Nephron (organoid): ENCODE results near the gene DRICH1.
"Not testable (repeated sequence)": the region's sequence is repeated elsewhere in the genome, so short reads cannot be mapped to it uniquely, and the experiment has no call there.

Source experiments
- H3K27ac Mint-ChIP-seq, 3 experiments: 2 replicates each; pipeline ENCODE4 v1.8.0; 2020; ENCODE audit warnings: mixed read lengths in 3 of 3, mild to moderate bottlenecking in 2 of 3, moderate library complexity in 1 of 3
- H3K27me3 Mint-ChIP-seq: 2 replicates; pipeline ENCODE4 v1.8.0; 2021; ENCODE audit warnings: low read depth, mild to moderate bottlenecking, moderate library complexity, mixed read lengths
- H3K36me3 Mint-ChIP-seq: 2 replicates; pipeline ENCODE4 v1.8.0; 2020; ENCODE audit warnings: low read depth, mixed read lengths
- H3K4me1 Mint-ChIP-seq: 2 replicates; pipeline ENCODE4 v1.8.0; 2020; ENCODE audit warnings: mixed read lengths
- H3K4me3 Mint-ChIP-seq, 3 experiments: 2 replicates each; pipeline ENCODE4 v1.8.0; 2020; ENCODE audit warnings: mild to moderate bottlenecking in 3 of 3, mixed read lengths in 3 of 3, moderate library complexity in 2 of 3
- H3K9me3 Mint-ChIP-seq: 2 replicates; pipeline ENCODE4 v1.8.0; 2020; ENCODE audit warnings: mixed read lengths
- CTCF ChIP-seq, 3 experiments: fragments of 200-600 bp; sonication (generic); IDR thresholded peaks; one replicate each; pipeline ENCODE4 v1.5.0; 2021; ENCODE audit warnings: antibody characterized with exemption in 3 of 3; ENCODE audit not compliant: unreplicated experiment in 3 of 3

DRICH1 gene

GRCh38 chr22:23670378-23671295, 38.5 kb upstream of the DRICH1 start:
- TF ChIP-seq CTCF (IDR thresholded peaks at IDR 0.05; ENCODE audit: unreplicated experiment in 3 of 3): no peak
- Mint-ChIP-seq H3K27me3 (no peaks in the 10 kb centered on the region), H3K9me3 (peaks cover 4% of the 10 kb centered on the region), H3K4me1 (no peaks in the 10 kb centered on the region), H3K27ac (peak overlapping the region in 1 of 3 experiments; percentile 55), H3K4me3 (no peak overlapping the region), H3K36me3 (peaks cover 20% of the 10 kb centered on the region)

- not testable (repeated sequence) for H3K27ac Mint-ChIP-seq, H3K4me1 Mint-ChIP-seq, H3K27me3 Mint-ChIP-seq, H3K4me3 Mint-ChIP-seq
- H3K36me3 Mint-ChIP-seq: peaks cover 75% of the 10 kb centered on the region
- peaks cover 21% of the 10 kb centered on the region for H3K9me3 Mint-ChIP-seq
Observed at GRCh38 chr22:23660381-23660780, 28.3 kb upstream of the DRICH1 start.

GRCh38 chr22:23657727-23658126, 25.6 kb upstream of the DRICH1 start:
- peaks cover 8% of the 10 kb centered on the region for H3K9me3 Mint-ChIP-seq
- H3K27ac Mint-ChIP-seq: no peak overlapping the region
- TF ChIP-seq CTCF (IDR thresholded peaks at IDR 0.05; ENCODE audit: unreplicated experiment in 3 of 3): no peak
- no peaks in the 10 kb centered on the region for H3K4me1 Mint-ChIP-seq
- no peak overlapping the region for H3K4me3 Mint-ChIP-seq
- H3K27me3 Mint-ChIP-seq: no peaks in the 10 kb centered on the region
- H3K36me3 Mint-ChIP-seq: peaks cover 55% of the 10 kb centered on the region

GRCh38 chr22:23655891-23656475, 23.9 kb upstream of the DRICH1 start:
- H3K27ac Mint-ChIP-seq: no peak overlapping the region
- no peaks in the 10 kb centered on the region for H3K9me3 Mint-ChIP-seq
- no peak overlapping the region for H3K4me3 Mint-ChIP-seq
- TF ChIP-seq CTCF (IDR thresholded peaks at IDR 0.05; ENCODE audit: unreplicated experiment in 3 of 3): no peak
- no peaks in the 10 kb centered on the region for H3K27me3 Mint-ChIP-seq
- H3K36me3 Mint-ChIP-seq: peaks cover 42% of the 10 kb centered on the region
- no peaks in the 10 kb centered on the region for H3K4me1 Mint-ChIP-seq

- no peak for TF ChIP-seq CTCF (IDR thresholded peaks at IDR 0.05; ENCODE audit: unreplicated experiment in 3 of 3)
- Mint-ChIP-seq H3K4me1 (no peaks in the 10 kb centered on the region), H3K27me3 (no peaks in the 10 kb centered on the region)
Observed at GRCh38 chr22:23652711-23653110, 20.6 kb upstream of the DRICH1 start.

GRCh38 chr22:23652286-23652685, 20.2 kb upstream of the DRICH1 start:
- Mint-ChIP-seq H3K27ac (no peak overlapping the region), H3K9me3 (no peaks in the 10 kb centered on the region), H3K36me3 (peaks cover 12% of the 10 kb centered on the region), H3K27me3 (no peaks in the 10 kb centered on the region), H3K4me3 (no peak overlapping the region), H3K4me1 (no peaks in the 10 kb centered on the region)
- TF ChIP-seq CTCF (IDR thresholded peaks at IDR 0.05; ENCODE audit: unreplicated experiment in 3 of 3): no peak

More at GRCh38 chr22:23652711-23653110, 20.6 kb upstream of the DRICH1 start:
- no peak overlapping the region for H3K4me3 Mint-ChIP-seq
- H3K27ac Mint-ChIP-seq: no peak overlapping the region
- H3K36me3 Mint-ChIP-seq: peaks cover 16% of the 10 kb centered on the region
- H3K9me3 Mint-ChIP-seq: no peaks in the 10 kb centered on the region
